GM12878 (cell line): ENCODE data around the gene SIGLEC14. TPM values are rescaled to one million over a fixed set of nuclear protein-coding genes. Genes with fewer than 3 reads are reported as not detected.

Experiments
- ATAC-seq: fragments of 200-7000 bp; cut with Tn5 transposase; 3 replicates; pipeline ENCODE4 v1.9.1; 2020; ENCODE audit warnings: mild to moderate bottlenecking, moderate library complexity
- BruUV-seq: library from RNA; stranded (reverse); fragments of 400-500 nt; replicated peaks from 2 replicates; lab custom pipeline; 2021; lab: Mats Ljungman, UMichigan
- CTCF ChIA-PET: fragments of 300-600 bp; sonication (Branson Sonifier 250); formaldehyde crosslinking; extraction: SDS; loops from one replicate; lab custom pipeline; 2021; ENCODE audit warnings: inconsistent platforms; lab: Yijun Ruan, JAX
- POLR2A ChIA-PET: fragments of 350-600 bp; formaldehyde crosslinking; extraction: SDS; loops from one replicate; lab custom pipeline; 2021; ENCODE audit warnings: inconsistent platforms; lab: Charles Lee
- RAD21 ChIA-PET: fragments of 300-600 bp; sonication (Branson Sonifier 250); formaldehyde crosslinking; loops from one replicate; lab custom pipeline; 2023; ENCODE audit warnings: antibody characterized with exemption; ENCODE audit not compliant: unreplicated experiment; lab: Charles Lee
- SMC1A ChIA-PET: fragments of 300-600 bp; sonication (Branson Sonifier 250); formaldehyde crosslinking; loops from one replicate; lab custom pipeline; 2023; ENCODE audit not compliant: unreplicated experiment, uncharacterized antibody; lab: Charles Lee
- DNase-seq: peaks from one replicate; pipeline ENCODE4 v3.0.0-alpha.2; 2011; ENCODE audit warnings: low read depth, low spot score
- FAIRE-seq: peaks from 3 replicates; lab custom pipeline; 2011; peaks lifted over from hg19 to GRCh38; lab: Jason Lieb, UNC
- H2AFZ ChIP-seq: 2 replicates; pipeline ENCODE4 v1.6.0; 2011; ENCODE audit warnings: low read depth, low read length, control low read depth; ENCODE audit not compliant: control insufficient read depth
- H3K27ac ChIP-seq: 2 replicates; pipeline ENCODE4 v1.5.1; 2011; ENCODE audit warnings: control low read depth; ENCODE audit not compliant: control insufficient read depth, insufficient read depth
- H3K27me3 ChIP-seq, 2 experiments: replicated peaks in 1 of 2; 2 replicates each; pipeline versions ENCODE4 v1.6.0 to v1.6.1; 2011; ENCODE audit warnings: low read length in 1 of 2; ENCODE audit not compliant: control insufficient read depth in 2 of 2, insufficient read depth in 2 of 2
- H3K36me3 ChIP-seq, 2 experiments: 2 replicates each; pipeline ENCODE4 v1.5.1; 2011; ENCODE audit warnings: low read length in 1 of 2; ENCODE audit not compliant: control insufficient read depth in 2 of 2, insufficient read depth in 2 of 2
- H3K4me1 ChIP-seq: 2 replicates; pipeline ENCODE4 v1.6.1; 2011; ENCODE audit warnings: mild to moderate bottlenecking, low read length, moderate library complexity, mixed read lengths; ENCODE audit not compliant: control insufficient read depth, insufficient read depth
- H3K4me2 ChIP-seq: 2 replicates; pipeline ENCODE4 v1.6.0; 2011; ENCODE audit warnings: control low read depth; ENCODE audit not compliant: control insufficient read depth, insufficient read depth
- H3K4me3 ChIP-seq: fragments of 200-600 bp; sonication (generic); 2 replicates; pipeline ENCODE4 v1.5.1; 2016
- H3K79me2 ChIP-seq: 2 replicates; pipeline ENCODE4 v1.6.0; 2011; ENCODE audit warnings: low read length; ENCODE audit not compliant: control insufficient read depth, insufficient read depth
- H3K9ac ChIP-seq: 2 replicates; pipeline ENCODE4 v1.8.0; 2011; ENCODE audit warnings: low read length, control low read depth, mixed read lengths; ENCODE audit not compliant: control insufficient read depth, insufficient read depth
- H3K9me3 ChIP-seq: replicated peaks from 3 replicates; pipeline ENCODE4 v1.5.1; 2011; ENCODE audit warnings: mild to moderate bottlenecking, low read length; ENCODE audit not compliant: control insufficient read depth, insufficient read depth
- H4K20me1 ChIP-seq: 2 replicates; pipeline ENCODE4 v1.6.0; 2011; ENCODE audit not compliant: control insufficient read depth, insufficient read depth
- BACH1 ChIP-seq: fragments of 450-650 bp; IDR thresholded peaks from 2 replicates; pipeline ENCODE4 v1.6.1; 2017; ENCODE audit warnings: mild to moderate bottlenecking, borderline replicate concordance
- EP300 ChIP-seq, 2 experiments: fragments of 150-350 bp in 1 of 2; IDR thresholded peaks; 2 replicates each; pipeline ENCODE4 v1.6.1; 2011 to 2012; ENCODE audit warnings: low read depth in 2 of 2, low read length in 2 of 2, borderline replicate concordance in 1 of 2, improper control_type of control experiment in 1 of 2, inconsistent platforms in 1 of 2; ENCODE audit not compliant: control insufficient read depth in 1 of 2
- HDAC6 ChIP-seq: fragments of 200-600 bp; sonication (generic); IDR thresholded peaks from one replicate; pipeline ENCODE4 v1.8.0; 2017; ENCODE audit warnings: antibody characterized with exemption; ENCODE audit not compliant: unreplicated experiment
- IRF4 ChIP-seq: IDR thresholded peaks from 2 replicates; pipeline ENCODE4 v1.6.1; 2011; ENCODE audit warnings: low read depth, low read length
- KAT2A ChIP-seq: conservative IDR thresholded peaks from 2 replicates; pipeline ENCODE4 v1.6.1; 2011; ENCODE audit warnings: low read depth, low read length; ENCODE audit not compliant: control insufficient read depth
- KDM1A ChIP-seq: fragments of 200-600 bp; sonication (generic); IDR thresholded peaks from 2 replicates; pipeline ENCODE4 v1.6.1; 2016; ENCODE audit warnings: borderline replicate concordance
- NRF1 ChIP-seq: conservative IDR thresholded peaks from 2 replicates; pipeline ENCODE4 v1.6.1; 2011; ENCODE audit warnings: mild to moderate bottlenecking, low read depth, low read length, improper control_type of control experiment
- POLR2A ChIP-seq: IDR thresholded peaks from 2 replicates; pipeline ENCODE4 v1.6.1; 2011; ENCODE audit warnings: low read depth, mild to moderate bottlenecking, low read length
- RCOR1 ChIP-seq: conservative IDR thresholded peaks from 2 replicates; pipeline ENCODE4 v1.6.1; 2012; ENCODE audit warnings: low read depth, low read length, improper control_type of control experiment
- SMAD1 ChIP-seq: fragments of 450-650 bp; IDR thresholded peaks from 2 replicates; pipeline ENCODE4 v1.6.1; 2018; ENCODE audit warnings: mild to moderate bottlenecking, low read depth; ENCODE audit not compliant: partially characterized antibody
- SP1 ChIP-seq: IDR thresholded peaks from one replicate; pipeline ENCODE4 v1.6.1; 2011; ENCODE audit warnings: low read depth, low read length
- YBX1 ChIP-seq: fragments of 450-650 bp; IDR thresholded peaks from 2 replicates; pipeline ENCODE4 v1.6.1; 2016; ENCODE audit warnings: antibody characterized with exemption
- WGBS: methylation state at CpG from one replicate; pipeline ENCODE4 v1.1.6; 2016; ENCODE audit warnings: low lambda C conversion rate; ENCODE audit not compliant: insufficient replicate concordance, insufficient coverage; ENCODE audit errors: missing lambda C conversion rate; 5-methylcytosine and 5-hydroxymethylcytosine counted together
- in situ Hi-C: fragments of 300-500 bp; cut with MboI; formaldehyde crosslinking; loops from 9 replicates; pipeline ENCODE4 v1.14.3; 2018; ENCODE audit warnings: mixed read lengths
- intact Hi-C: fragments of 100-400 bp; cut with micrococcal nuclease; formaldehyde crosslinking; loops from one replicate; pipeline ENCODE4 v1.14.2; 2022; ENCODE audit not compliant: unreplicated experiment
- polyA plus RNA-seq, 11 experiments: library from polyadenylated mRNA; depleted of rRNA in 4 of 11; unstranded in 6 of 11; stranded (reverse) in 5 of 11; fragments of >200 nt; fragmentation: Nextera tagmentation in 4 of 11; fragmentation: Illumina TruSeq in 1 of 11; extraction: Ambion mirVana in 4 of 11; extraction: Trizol in 1 of 11; gene quantifications; 1 replicate in 1 of 11; 2 replicates in 10 of 11; pipeline versions ENCODE4 v1.2.1 to v1.2.3, GENCODE V29; 2011 to 2016; ENCODE audit warnings: inconsistent platforms in 2 of 11, missing spikeins in 2 of 11, low read depth in 1 of 11
- total RNA-seq, 4 experiments: library from RNA; depleted of rRNA in 3 of 4; stranded (reverse); fragments of >200 nt in 3 of 4; fragmentation: Illumina TruSeq in 1 of 4; extraction: Trizol in 1 of 4; gene quantifications; 2 replicates each; pipeline versions ENCODE4 v1.2.1 to v1.2.3, GENCODE V29; 2013 to 2021
- TF ChIP-seq, protein P1 (sequence below): IDR thresholded peaks from 2 replicates; pipeline ENCODE4 v1.6.1; 2011; ENCODE audit warnings: low read depth, mild to moderate bottlenecking, low read length, moderate library complexity, borderline replicate concordance; ENCODE audit errors: extremely low read depth
- TF ChIP-seq, protein P2 (sequence below): IDR thresholded peaks from 2 replicates; pipeline ENCODE4 v1.6.1; 2012; ENCODE audit warnings: low read depth, low read length, improper control_type of control experiment
- TF ChIP-seq, protein P3 (sequence below): IDR thresholded peaks from 2 replicates; pipeline ENCODE4 v1.6.1; 2012; ENCODE audit warnings: low read depth, low read length, improper control_type of control experiment

Gene SIGLEC14
- total and polyA plus RNA-seq, 10 of the 15 experiments (the other 5 are each of a cell fraction or from before 2014, with no cell fraction given), result 0.57 to 8.4 (median 4.6) TPM

DNA sequence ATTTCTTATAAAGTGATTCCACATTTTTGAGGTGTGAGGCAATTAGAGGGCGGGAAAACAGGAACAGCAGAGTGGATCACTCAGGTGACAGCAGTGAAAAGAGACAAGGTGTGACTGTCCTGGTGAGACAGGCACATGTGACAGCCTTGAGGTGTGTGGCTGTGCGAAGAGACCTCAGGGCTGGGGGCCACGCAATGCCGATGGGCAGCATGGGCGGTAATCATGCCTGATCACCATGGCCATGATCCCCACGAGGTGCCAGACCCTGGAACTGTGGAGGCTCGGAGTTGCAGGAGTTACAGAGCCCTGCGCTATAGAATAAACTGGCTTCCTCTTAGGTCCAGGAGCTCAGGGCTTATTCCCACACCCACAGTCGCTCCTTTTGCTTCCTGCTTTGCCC lies 48.5 kb upstream of the SIGLEC14 start:
- no peak overlapping the region for H3K27ac ChIP-seq
- intact Hi-C loops, result no loop called here
- H3K27me3 ChIP-seq, result no peaks in the 10 kb centered on the region; a peak in 1 of 4 replicates
- no peak overlapping the region for H3K9ac ChIP-seq
- 43% methylated on average over 9 of the region's 9 CpGs for WGBS
- H3K4me2 ChIP-seq, result no peak overlapping the region
- SMC1A ChIA-PET, result no interaction called here
- DNase-seq (no peak), FAIRE-seq (no peak), ATAC-seq (no peak)
- no peaks in the 10 kb centered on the region for H3K4me1 ChIP-seq
- H3K79me2 ChIP-seq, result no peaks in the 10 kb centered on the region
- no TSS peak for BruUV-seq
- no peak for TF ChIP-seq BACH1
- TF ChIP-seq SP1, result no peak
- TF ChIP-seq, protein P1, sequence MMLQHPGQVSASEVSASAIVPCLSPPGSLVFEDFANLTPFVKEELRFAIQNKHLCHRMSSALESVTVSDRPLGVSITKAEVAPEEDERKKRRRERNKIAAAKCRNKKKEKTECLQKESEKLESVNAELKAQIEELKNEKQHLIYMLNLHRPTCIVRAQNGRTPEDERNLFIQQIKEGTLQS, result no peak
- no peak for TF ChIP-seq YBX1
- TF ChIP-seq, protein P2, sequence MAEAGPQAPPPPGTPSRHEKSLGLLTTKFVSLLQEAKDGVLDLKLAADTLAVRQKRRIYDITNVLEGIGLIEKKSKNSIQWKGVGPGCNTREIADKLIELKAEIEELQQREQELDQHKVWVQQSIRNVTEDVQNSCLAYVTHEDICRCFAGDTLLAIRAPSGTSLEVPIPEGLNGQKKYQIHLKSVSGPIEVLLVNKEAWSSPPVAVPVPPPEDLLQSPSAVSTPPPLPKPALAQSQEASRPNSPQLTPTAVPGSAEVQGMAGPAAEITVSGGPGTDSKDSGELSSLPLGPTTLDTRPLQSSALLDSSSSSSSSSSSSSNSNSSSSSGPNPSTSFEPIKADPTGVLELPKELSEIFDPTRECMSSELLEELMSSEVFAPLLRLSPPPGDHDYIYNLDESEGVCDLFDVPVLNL, result no peak
- TF ChIP-seq IRF4, result no peak
- no peak for TF ChIP-seq NRF1
- TF ChIP-seq SMAD1, result no peak
- TF ChIP-seq HDAC6, result no peak
- no peak for TF ChIP-seq KAT2A
- TF ChIP-seq KDM1A, result no peak
- no peak for TF ChIP-seq POLR2A
- TF ChIP-seq EP300 (IDR thresholded peaks at IDR 0.05; ENCODE audit: borderline replicate concordance in 1 of 2, control insufficient read depth in 1 of 2, low read depth in 2 of 2, low read length in 2 of 2), result no peak
- TF ChIP-seq RCOR1, result no peak
- TF ChIP-seq, protein P3, sequence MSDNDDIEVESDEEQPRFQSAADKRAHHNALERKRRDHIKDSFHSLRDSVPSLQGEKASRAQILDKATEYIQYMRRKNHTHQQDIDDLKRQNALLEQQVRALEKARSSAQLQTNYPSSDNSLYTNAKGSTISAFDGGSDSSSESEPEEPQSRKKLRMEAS, result no peak
- no peaks in the 10 kb centered on the region for H3K36me3 ChIP-seq
- H3K9me3 ChIP-seq, result no peaks in the 10 kb centered on the region
- no peak overlapping the region for H3K4me3 ChIP-seq
- POLR2A ChIA-PET, result no interaction called here
- no peaks in the 10 kb centered on the region for H4K20me1 ChIP-seq
- RAD21 ChIA-PET, result no interaction called here
- in situ Hi-C loops, result no loop called here
- H2AFZ ChIP-seq, result no peak overlapping the region
- CTCF ChIA-PET, result interaction anchor here (1.1 kb wide), 1 partner anchor 9 kb away, joined by 3 read pairs; no protein-coding TSS in a partner anchor
